ENCODE data around the gene FBXO39. TPM values are rescaled to one million over a fixed set of nuclear protein-coding genes. Genes with fewer than 3 reads are reported as not detected.
A peak's percentile ranks its signal among the peaks of the same experiment; 100 is the strongest.

FBXO39 gene
- total RNA-seq, 1 experiment from 2014 or later, result not detected

- POLR2A ChIA-PET (ENCODE audit: low non-redundant PET), result no interaction called here
- Histone ChIP-seq H3K36me3 (ENCODE audit: insufficient read depth, low read length, poor library complexity, severe bottlenecking) (no peaks in the 10 kb centered on the region), H3K4me1 (ENCODE audit: insufficient read depth, low read length, poor library complexity, severe bottlenecking) (peaks cover 16% of the 10 kb centered on the region), H3K27ac (ENCODE audit: low read depth, low read length, poor library complexity, severe bottlenecking) (no peak overlapping the region), H3K9me3 (ENCODE audit: low read depth, low read length, poor library complexity, severe bottlenecking) (no peaks in the 10 kb centered on the region), H3K27me3 (replicated peaks; ENCODE audit: insufficient read depth, low read depth, low read length, poor library complexity) (peaks cover 7% of the 10 kb centered on the region), H3K4me3 (ENCODE audit: low read depth, low read length, poor library complexity, severe bottlenecking) (no peak overlapping the region)
- peak; percentile 22 for DNase-seq (ENCODE audit: low spot score)
- no peak for TF ChIP-seq EZH2 (IDR thresholded peaks at IDR 0.05; ENCODE audit: borderline replicate concordance, low read depth, low read length, poor library complexity, severe bottlenecking)
- TF ChIP-seq CTCF (conservative IDR thresholded peaks at IDR 0.05; ENCODE audit: low read depth, low read length), result peak; percentile 45
- no TSS peak for BruUV-seq (replicated peaks)
- CTCF ChIA-PET, result interaction anchor here (0.5 kb wide), 1 partner anchor 254 kb away, joined by 4 read pairs; no protein-coding TSS in a partner anchor
- intact Hi-C loops (cut with micrococcal nuclease; ENCODE audit: unreplicated experiment), result no loop called here
Observed at GRCh38 chr17:6749519-6749918, 26.5 kb upstream of the FBXO39 start.

GRCh38 chr17:6752068-6752909 lies 23.7 kb upstream of the FBXO39 start:
- POLR2A ChIA-PET (ENCODE audit: low non-redundant PET), result no interaction called here
- DNase-seq (ENCODE audit: low spot score), result peak; percentile 30

DNA sequence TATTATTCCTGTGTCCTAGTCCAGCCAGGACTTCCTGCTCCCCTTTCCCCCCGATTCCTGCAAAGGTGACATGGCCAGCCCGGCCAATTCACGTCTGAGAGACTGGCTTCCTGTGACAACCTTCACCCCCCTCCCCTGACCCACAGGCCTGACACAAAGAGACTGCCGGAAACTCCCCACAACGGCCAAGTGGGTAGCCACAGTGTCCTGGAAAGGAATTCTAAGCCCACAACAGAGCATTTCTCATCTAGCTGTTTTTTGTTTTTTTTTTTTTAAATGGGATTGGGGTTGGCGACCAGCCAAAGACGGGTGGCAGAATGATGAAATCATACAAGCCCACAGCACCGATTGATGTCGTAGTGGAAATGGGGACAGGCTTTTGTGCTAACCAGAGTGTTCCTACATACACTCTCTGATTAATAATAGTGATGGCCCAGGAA lies 23.0 kb upstream of the FBXO39 start:
- ChIA-PET CTCF (no interaction called here), POLR2A (ENCODE audit: low non-redundant PET) (no interaction called here)
- no peaks in the 10 kb centered on the region for H3K36me3 ChIP-seq (ENCODE audit: insufficient read depth, low read length, poor library complexity, severe bottlenecking)
- TF ChIP-seq EZH2 (IDR thresholded peaks at IDR 0.05; ENCODE audit: borderline replicate concordance, low read depth, low read length, poor library complexity, severe bottlenecking) (no peak), CTCF (conservative IDR thresholded peaks at IDR 0.05; ENCODE audit: low read depth, low read length) (no peak)
- peak; percentile 45 for DNase-seq (ENCODE audit: low spot score)
- intact Hi-C loops (cut with micrococcal nuclease; ENCODE audit: unreplicated experiment), result no loop called here
- peaks cover 5% of the 10 kb centered on the region for H3K27me3 ChIP-seq (replicated peaks; ENCODE audit: insufficient read depth, low read depth, low read length, poor library complexity)
- H3K27ac ChIP-seq (ENCODE audit: low read depth, low read length, poor library complexity, severe bottlenecking), result peak overlapping the region; percentile 57
- H3K4me1 ChIP-seq (ENCODE audit: insufficient read depth, low read length, poor library complexity, severe bottlenecking), result peaks cover 16% of the 10 kb centered on the region
- no peaks in the 10 kb centered on the region for H3K9me3 ChIP-seq (ENCODE audit: low read depth, low read length, poor library complexity, severe bottlenecking)
- H3K4me3 ChIP-seq (ENCODE audit: low read depth, low read length, poor library complexity, severe bottlenecking), result no peak overlapping the region
- no TSS peak for BruUV-seq (replicated peaks)

More at GRCh38 chr17:6752068-6752909, 23.7 kb upstream of the FBXO39 start:
- CTCF ChIA-PET, result no interaction called here
- no peak overlapping the region for H3K4me3 ChIP-seq (ENCODE audit: low read depth, low read length, poor library complexity, severe bottlenecking)
- H3K9me3 ChIP-seq (ENCODE audit: low read depth, low read length, poor library complexity, severe bottlenecking), result no peaks in the 10 kb centered on the region
- H3K4me1 ChIP-seq (ENCODE audit: insufficient read depth, low read length, poor library complexity, severe bottlenecking), result peaks cover 16% of the 10 kb centered on the region
- H3K27ac ChIP-seq (ENCODE audit: low read depth, low read length, poor library complexity, severe bottlenecking), result peak overlapping the region; percentile 57
- TF ChIP-seq CTCF (conservative IDR thresholded peaks at IDR 0.05; ENCODE audit: low read depth, low read length) (no peak), EZH2 (IDR thresholded peaks at IDR 0.05; ENCODE audit: borderline replicate concordance, low read depth, low read length, poor library complexity, severe bottlenecking) (no peak)
- no peaks in the 10 kb centered on the region for H3K36me3 ChIP-seq (ENCODE audit: insufficient read depth, low read length, poor library complexity, severe bottlenecking)
- H3K27me3 ChIP-seq (replicated peaks; ENCODE audit: insufficient read depth, low read depth, low read length, poor library complexity), result peaks cover 7% of the 10 kb centered on the region
- BruUV-seq (replicated peaks), result no TSS peak
- intact Hi-C loops (cut with micrococcal nuclease; ENCODE audit: unreplicated experiment), result no loop called here
